Panc1 (cell line): Measurements from ENCODE around the gene VPS4B.

Experiments
- CTCF ChIP-seq: fragments of 450-650 bp; IDR thresholded peaks from 2 replicates; pipeline ENCODE4 v1.5.1; 2017; ENCODE audit warnings: mild to moderate bottlenecking
- POLR2AphosphoS5 ChIP-seq: IDR thresholded peaks from 2 replicates; pipeline ENCODE4 v1.6.1; 2012; ENCODE audit warnings: mild to moderate bottlenecking, low read depth, low read length, moderate library complexity
- REST ChIP-seq, 2 experiments: IDR thresholded peaks; 2 replicates each; pipeline ENCODE4 v1.6.1; 2011 to 2012; ENCODE audit warnings: low read depth in 2 of 2, control low read depth in 1 of 2, low read length in 1 of 2, mild to moderate bottlenecking in 1 of 2, moderate library complexity in 1 of 2; ENCODE audit not compliant: insufficient read depth in 1 of 2
- SIN3A ChIP-seq: IDR thresholded peaks from 2 replicates; pipeline ENCODE4 v1.6.1; 2012; ENCODE audit warnings: low read depth, mild to moderate bottlenecking, low read length, moderate library complexity, borderline replicate concordance; ENCODE audit not compliant: insufficient read depth
- TCF7L2 ChIP-seq: IDR thresholded peaks from 2 replicates; pipeline ENCODE4 v1.6.1; 2011; ENCODE audit warnings: mild to moderate bottlenecking, low read depth, low read length, inconsistent platforms

- no peak for TF ChIP-seq REST (IDR thresholded peaks at IDR 0.05; ENCODE audit: insufficient read depth in 1 of 2, low read depth in 2 of 2, low read length in 1 of 2)
- no peak for TF ChIP-seq CTCF
- TF ChIP-seq TCF7L2: no peak
- TF ChIP-seq POLR2AphosphoS5: no peak
- TF ChIP-seq SIN3A: no peak
These were observed 46.3 kb upstream of the VPS4B start for GRCh38 chr18:63468575-63468974.
